T-helper 1 cell (primary cell): ENCODE measurements around the gene NME7.
"Not testable (repeated sequence)": the region's sequence is repeated elsewhere in the genome, so short reads cannot be mapped to it uniquely, and the experiment has no call there.

ENCODE experiments used
- DNase-seq, 5 donors: peaks; one replicate each; pipeline ENCODE4 v3.0.0-alpha.2; 2012 to 2020

NME7 gene

DNA sequence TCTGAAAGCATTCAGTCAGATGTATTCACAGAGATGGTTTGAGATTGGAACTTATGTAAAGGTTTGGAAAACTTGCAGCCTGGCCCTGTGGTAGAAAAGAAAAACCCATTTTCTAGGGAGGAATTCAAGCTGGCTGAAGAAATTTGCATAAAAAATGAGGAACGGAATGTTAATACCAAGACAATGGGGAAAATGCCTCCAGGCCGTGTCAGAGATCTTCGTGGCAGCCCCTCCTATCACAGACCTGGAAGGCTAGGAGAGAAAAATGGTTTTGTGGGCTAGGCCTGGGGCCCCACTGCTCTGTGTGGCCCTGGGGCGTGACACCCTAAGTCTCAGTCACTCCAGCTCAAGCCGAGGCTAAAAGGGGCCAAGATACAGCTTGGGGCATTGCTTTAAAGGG lies 26.7 kb downstream of the NME7 start:
- no peak for DNase-seq

DNA sequence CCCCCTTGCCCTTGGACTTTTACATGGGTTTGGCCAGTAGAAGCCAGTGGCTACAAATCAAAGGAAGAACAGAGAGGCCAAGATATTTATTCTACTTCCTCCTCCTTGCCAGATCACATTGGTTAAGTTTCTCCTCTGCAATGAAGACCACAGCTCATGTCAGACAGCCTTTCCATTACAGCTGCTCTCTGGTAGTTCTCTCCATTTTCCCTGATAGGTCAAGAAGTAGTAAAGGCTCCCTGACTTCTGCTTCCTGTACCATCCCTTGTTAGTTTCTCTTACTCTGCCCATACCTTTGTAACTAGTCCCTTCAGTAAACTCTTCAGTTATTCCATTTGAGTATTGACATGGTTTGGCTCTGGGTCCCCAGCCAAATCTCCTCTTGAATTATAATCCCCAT lies 27.8 kb downstream of the NME7 start:
- peak in 1 of 5 donors; percentile 4 for DNase-seq

DNA sequence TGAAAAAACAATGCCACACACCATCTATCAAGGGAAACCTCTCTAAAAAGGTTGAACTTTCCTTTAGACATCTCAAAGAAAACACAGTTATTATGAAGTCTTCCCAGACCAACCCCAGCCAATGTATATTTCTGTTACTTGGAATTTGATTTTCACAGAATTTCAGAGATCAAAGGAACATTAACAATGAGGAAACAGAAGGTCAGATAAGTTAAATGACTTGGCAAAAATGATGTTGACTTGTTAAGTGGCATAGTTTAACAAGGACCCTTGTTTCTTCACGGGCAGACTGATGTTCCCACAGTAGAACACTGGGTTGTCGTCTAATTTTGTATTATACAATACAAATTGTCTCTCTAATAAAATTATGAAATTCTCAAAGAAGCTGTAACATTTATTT lies 29.0 kb downstream of the NME7 start:
- no peak for DNase-seq

DNA sequence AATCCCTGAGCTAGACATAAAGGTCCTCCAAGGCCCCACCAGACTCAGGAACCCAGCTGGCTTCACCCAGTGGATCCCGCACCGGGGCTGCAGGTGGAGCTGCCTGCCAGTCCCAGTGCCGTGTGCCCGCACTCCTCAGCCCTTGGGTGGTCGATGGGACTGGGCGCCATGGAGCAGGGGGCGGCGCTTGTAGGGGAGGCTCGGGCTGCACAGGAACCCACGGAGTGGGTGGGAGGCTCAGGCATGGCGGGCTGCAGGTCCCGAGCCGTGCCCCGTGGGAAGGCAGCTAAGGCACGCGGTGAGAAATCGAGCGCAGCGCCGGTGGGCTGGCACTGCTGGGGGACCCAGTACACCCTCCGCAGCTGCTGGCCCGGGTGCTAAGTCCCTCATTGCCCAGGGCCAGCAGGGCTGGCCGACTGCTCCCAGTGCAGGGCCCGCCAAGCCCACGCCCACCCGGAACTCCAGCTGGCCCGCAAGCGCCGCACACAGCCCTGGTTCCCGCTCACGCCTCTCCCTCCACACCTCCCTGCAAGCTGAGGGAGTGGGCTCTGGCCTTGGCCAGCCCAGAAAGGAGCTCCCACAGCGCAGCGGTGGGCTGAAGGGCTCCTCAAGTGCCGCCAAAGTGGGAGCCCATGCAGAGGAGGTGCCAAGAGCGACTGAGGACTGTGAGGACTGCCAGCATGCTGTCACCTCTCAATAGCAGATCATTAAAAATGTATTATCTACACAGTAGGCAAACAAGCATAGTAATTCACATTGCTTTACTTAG lies 30.5 kb downstream of the NME7 start:
- DNase-seq: not testable (repeated sequence)

DNA sequence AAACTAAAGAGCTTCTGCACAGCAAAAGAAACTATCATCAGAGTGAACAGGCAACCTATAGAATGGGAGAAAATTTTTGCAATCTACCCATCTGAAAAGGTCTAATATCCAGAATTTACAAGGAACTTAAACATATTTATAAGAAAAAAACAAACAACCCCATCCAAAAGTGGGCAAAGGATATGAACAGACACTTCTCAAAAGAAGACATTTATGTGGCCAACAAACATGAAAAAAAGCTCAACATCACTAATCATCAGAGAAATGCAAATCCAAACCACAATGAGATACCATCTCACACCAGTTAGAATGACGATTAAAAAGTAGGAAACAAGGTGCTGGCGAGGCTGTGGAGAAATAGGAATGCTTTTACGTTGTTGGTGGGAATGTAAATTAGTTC lies 32.9 kb downstream of the NME7 start:
- DNase-seq: not testable (repeated sequence)

DNA sequence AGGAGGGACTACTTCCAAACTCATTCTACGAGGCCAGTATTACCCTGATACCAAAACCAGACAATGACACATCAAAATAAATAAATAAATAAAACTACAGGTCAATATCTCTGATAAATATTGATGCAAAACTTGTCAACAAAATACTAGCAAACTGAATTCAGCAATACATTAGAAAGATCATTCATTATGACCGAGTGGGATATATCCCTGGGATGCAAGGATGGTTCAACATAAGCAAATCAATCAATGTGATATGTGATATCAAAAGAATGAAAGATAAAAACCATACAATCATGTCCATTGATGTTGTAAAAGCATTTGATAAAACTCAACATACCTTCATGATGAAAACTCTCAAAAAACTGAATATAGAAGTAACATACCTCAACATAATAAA lies 36.7 kb downstream of the NME7 start:
- DNase-seq: no peak

DNA sequence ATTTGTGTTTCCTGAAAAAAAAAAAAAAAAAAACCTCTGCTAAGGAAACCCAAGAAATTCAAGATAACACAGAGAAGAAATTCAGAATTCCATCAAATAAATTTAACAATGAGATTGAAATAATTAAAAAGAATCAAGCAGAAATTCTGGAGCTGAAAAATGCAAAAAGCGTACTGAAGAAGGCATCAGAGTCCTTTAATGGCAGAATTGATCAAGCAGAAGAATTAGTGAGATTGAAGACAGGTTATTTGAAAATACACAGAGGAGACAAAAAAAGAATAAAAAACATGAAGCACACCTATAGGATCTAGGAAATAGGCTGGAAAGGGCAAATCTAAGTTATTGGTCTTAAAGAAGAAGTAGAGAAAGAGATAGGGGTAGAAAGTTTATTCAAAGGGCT lies 38.2 kb downstream of the NME7 start:
- DNase-seq: no peak

DNA sequence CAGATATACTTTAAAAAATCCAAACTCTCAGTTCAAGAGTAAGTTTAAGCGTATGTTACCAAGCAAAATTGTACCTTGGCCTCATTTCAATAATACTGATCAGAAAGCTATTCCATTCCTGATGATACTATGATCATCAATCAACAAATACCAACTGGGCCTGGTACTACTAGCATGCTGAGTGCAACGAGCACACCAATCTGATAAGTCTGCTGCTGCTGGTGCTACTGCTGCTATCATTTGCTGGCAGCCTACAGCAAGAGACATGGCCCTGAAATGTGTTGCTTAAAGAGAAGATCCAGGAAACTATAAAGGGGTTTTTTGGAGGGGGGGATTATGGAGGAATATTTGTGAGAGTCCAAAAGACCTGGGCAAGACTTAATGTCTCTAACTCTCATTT lies 39.7 kb downstream of the NME7 start:
- DNase-seq: no peak

DNA sequence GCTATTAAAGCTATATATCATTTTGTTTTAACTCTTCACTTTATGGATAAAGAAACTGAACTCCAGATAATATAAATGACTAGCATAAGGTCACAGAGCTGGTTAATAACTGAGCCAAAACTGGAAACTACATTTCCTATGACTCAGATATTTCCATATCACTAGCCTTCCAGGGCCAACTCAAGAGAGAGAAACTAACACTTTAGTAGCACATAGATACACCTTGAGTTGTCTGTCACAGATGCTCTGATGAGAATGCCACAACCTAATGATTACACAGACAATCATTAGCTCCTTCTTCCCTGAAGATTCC lies 40.7 kb downstream of the NME7 start:
- peak in 1 of 5 donors; percentile 49 for DNase-seq

DNA sequence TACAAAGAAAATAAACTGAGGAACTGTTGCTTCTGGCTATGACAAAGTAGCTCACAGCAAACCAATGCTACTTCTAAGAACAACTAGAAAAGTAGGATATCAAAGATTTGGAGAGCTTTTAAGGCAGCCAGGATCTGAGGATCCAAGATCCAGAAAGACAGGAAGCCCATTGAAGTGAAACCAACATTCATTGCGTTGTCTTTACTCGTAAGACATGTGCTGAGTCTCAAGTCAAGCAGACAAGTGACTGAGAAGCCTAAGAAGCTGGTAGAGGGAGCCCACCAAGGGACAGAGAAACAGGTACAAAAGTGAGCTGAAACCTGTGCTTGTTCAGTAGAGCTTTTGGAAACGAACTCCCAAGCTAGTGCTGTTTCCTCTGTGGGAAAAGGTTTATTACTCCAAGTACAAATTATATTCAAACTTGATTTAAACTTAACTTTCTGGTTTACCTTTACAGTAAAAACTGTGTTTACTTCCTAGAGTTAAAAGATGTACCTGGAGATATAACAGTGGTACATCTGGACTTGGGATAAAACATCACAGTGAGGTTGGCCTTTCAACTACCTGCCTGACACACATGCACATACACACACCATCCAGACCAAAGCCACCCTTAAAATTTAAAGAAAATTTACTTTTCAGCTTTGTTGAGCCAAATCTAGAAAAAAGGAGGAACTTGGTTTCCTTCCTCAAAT lies 41.2 kb downstream of the NME7 start:
- no peak for DNase-seq

DNA sequence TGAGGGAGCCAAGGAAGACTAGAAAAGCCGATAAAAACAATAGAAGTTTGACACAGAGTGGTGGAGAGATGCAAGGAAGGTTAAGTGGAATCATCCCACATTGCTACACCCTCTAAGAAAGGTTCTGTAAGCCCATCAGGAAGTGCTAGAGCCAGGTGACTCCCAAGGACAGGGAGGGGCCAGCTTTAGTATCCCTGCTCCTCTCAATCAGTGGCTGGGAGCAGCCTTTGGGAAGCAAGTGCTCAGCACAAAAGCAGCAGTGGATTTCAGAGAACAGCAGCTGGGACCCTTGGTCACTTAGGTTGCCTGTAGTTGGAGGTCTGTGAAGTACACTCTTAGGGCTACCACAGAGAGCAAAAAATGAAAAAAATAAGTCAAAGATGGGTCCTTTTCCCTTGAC lies 42.5 kb downstream of the NME7 start:
- DNase-seq: no peak

DNA sequence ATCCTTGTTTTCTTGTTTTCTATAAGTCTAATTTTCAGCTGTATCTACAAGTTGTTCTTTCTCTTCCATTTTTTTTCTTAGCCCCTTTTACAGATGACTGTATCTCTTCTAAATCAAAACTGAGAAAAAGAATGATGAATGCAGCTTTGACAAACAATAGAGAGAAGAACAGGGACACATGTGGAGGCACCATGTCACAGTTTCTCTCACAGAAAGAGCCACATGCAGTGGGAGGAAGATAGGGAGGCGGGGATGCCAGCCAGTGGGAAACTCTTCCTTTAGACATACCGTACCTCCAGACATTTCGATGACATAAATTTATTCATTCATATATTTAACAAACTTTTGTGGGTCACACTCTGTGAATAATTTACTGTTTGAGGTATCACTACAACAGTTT lies 45.5 kb downstream of the NME7 start:
- DNase-seq: no peak

DNA sequence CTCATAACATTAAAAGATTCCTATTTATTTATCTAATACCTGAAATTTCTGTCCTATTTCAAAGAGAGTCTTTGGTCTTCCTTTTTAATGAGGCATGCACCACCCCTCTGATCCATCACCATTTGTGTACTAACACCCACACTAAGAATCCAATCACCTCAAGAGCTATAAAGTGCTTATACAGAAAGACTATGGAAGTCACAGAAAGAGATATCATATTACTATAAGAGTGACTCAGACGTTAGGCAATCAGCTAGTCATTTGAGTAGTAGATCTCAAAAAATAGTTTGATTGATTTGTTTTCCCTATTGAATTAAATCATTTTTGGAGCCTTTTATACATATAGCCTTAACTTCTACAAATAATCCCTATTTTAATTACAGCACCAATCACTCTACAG lies 46.1 kb downstream of the NME7 start:
- DNase-seq: no peak

DNA sequence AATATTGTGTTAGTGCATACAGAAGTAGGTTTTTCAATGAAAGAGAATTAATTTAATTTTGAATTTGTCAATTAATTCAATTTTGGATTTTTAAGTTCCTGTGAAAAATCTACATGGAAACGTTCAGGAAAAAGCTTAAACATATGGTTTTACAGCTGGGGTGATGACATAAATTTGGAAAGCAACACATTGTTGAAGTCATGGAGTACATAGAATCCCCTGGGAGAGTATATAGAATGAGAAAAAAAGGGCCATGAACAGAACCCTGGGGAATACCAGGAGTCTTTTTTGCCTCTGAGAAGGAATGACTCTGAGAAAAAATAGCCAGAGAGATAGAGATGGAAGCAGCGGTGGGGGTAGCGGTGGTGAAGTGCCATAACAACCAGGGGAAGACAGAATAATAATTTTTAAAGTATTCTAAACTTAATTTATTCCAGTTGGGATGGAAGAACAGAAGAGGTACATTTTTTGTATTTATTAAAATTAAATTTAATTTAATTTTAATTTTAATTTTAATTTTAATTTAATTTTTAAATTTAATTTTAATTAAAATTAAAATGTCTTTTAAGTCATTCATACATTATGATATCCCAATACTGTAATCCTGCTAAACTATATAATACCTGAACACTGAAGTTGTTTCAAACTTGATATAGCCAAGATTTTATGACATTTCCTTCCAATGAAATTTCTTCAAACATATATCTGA lies 48.9 kb downstream of the NME7 start:
- DNase-seq: no peak

DNA sequence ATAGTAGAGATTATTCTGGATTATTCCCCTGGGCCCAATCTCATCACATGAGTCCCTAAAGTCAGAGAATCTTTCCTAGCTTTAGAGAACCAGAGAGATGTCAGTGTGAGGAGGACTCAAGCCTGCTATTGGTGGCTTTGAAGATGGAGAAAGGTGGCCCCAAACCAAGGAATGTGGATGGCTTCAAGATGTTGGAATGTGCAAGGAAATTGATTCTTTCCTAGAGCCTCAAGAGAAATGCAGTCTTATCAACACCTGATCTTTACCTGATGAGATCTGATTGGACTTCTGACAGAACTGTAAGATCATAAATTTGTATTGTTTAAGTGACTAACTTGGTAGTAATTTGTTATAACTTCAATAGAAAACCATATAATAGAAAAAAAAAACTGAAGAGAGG lies 51.0 kb downstream of the NME7 start:
- DNase-seq: no peak

DNA sequence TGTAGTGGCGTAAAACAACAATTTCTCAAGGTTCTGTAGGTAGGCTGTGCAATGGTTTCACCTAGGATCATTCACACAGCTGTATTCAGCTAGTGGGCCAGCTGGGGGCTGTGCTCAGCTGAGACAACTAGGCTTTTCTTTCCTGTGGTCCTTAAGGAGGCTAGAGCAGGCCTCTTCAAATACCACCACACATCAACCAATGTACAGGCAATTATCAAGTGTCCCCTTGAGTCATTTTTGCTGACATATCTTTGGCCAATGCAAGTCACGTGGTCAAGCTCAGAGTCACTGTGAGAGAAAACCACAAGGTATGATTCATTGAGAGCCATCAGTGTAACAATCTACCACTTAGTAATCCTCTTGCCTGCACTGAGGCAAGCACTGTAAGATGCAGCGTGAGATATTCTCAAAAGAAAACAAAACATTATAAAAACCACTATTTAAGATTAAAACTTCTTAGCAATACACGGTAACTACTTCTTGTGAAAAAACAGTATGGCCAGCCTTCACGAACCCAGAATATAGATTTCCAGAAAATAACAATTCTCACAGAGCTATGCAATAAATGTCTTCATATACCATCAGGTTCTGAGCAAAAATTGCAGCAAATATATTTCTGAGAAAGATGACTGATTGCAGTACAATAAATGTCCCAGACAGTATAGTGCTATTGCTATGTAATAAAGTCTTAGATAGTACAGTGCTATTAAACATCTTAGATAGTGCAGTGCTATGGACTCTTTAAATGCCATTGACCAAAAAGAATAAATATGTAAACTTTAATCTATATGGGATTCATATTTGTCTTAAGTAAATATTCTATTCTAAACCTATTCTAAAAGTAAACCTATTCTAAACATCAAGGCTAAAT lies 55.3 kb downstream of the NME7 start:
- peak in 1 of 5 donors; percentile 74 for DNase-seq

DNA sequence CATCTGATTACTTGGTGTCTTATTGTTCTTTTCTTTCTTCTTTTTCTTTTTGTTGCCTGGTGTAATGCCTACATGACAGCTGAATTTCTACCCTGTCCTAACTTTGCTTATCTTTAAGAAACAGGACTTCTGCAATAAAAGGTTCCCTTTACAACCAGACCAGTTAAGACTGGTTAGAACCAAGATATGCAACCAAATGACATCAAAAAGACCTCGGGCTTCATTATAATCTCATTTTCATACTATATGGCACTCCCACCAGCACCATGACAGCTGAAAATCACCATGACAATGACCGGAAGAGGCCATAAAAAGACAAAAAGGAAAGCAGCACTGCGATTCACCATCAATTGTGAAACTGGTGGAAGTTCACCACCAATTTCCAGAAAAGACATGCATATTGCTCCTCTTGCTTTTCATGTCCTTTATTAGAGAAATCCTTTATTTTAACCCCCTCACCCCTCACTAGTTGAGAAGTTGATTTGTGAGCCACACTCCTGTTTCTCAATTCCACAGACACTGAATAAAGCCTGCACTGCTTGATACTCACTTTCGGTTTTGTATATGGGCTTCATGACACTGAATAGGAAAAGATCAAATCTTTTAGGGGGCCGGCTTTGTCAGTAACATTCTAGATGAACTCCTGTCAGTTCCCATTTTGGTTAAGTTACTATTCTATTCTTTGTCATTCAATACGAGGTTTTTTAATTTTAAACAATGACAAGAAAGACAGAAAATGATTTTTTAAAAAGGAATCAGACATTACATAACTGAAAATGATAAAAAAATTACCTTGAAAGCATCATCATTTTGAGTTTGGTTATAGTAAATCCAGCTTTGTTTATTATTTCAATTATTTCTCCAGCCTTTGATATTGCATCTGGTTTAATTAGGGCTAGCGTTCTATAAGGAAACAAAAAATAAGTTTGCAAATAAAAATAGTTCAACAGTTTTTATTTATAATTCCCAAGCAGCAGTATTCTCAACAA lies 58.1 kb downstream of the NME7 start:
- peak in 1 of 5 donors; percentile 10 for DNase-seq

DNA sequence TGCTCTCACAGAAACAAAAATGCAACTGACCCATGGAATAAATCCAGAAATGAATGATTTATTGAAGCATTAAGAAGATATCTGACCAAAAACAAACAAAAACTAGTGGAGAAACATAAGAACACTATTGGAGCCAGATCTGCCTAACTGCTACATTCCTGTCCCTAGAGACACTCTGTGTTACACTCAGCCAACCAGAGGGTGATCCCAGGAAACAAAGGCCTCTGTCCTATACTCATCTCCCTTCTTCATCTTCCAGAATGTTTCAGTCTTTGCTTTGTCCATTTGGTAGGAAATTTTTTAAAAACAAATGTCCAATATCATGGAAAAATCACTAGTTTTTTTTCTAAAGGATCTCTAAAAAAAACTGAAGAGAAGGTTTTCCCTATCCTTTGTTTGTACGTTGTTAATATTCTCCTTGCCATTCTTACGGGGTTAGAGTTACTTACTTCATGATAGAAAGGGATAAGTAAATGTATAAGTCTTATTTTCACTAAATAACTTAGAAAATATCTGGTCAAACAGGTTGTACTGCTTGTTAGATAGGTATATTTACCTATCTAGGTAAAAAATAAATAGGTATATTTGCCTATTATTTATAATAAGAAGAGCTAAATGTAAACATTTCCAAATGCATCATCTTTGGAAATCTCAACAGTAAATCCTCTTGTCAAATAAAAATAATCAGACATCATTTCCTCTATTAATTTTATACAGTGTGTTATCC lies 59.1 kb downstream of the NME7 start:
- DNase-seq: no peak

DNA sequence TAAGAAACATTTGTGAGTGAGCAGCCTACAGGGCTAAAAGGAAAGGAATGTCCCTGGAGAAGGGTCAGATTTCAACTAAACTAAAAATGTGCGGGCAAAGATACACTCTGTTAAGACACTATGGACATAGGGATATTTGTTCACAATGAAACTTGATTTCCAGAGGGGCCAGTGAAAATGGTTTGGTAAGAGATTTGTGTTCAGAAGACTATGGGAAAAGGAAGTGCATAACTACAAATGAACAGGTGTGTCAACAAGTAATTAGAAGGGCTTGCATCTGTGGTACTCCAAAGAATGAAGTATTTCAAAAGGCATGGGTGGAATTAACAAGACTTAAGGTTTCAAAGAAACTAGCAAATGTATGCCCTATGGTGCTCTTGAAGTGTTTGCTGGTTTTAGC lies 60.4 kb downstream of the NME7 start:
- DNase-seq: no peak

DNA sequence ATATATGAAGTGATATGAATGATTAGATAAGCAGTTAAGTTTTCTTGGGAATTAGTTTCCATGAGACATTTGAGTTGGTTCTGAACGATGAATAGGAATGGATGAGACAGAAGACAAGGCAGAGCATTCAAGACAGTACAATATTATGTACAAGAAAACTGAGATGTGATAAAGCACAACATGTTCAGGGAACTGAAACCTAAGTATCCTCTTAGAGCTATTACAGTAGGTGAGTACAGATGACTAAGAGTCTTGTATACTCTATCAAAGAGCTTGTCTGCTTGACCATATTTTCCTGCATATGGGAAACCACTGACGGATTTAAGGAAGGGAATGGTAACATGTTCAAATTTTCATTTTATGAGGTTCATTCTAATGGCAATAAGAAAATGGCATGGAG lies 61.6 kb downstream of the NME7 start:
- DNase-seq: no peak

DNA sequence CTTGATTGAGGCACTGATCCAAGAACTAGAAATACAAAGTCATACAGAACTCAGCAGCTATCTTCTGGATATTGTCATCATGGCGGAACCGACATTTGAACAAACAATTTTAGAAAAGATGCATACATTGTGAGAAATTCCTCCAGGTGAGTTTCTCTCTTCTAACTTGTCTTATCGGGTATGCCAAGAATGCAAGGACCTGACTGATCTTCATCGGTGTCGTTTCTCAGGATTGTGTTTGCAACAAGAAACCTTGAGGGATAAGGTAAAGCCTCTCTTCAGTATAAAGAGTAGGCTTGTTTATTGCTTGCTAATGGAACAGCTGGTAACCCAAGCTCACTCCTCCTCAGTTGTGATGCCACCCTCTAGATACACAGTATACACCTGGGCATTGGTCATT lies 62.2 kb downstream of the NME7 start:
- no peak for DNase-seq
